Kidney (tissue), 14 donors: Measurements from ENCODE around the gene ZFX. TPM values are rescaled to one million over a fixed set of nuclear protein-coding genes. Genes with fewer than 3 reads are reported as not detected.

Experiments
- DNase-seq, 5 donors: peaks; one replicate each; pipeline ENCODE4 v3.0.0-alpha.2; 2013 to 2020
- FAIRE-seq: peaks from 2 replicates; lab custom pipeline; 2012; peaks lifted over from hg19 to GRCh38; lab: Jason Lieb, UNC
- H3K27ac ChIP-seq, 2 donors: one replicate each; pipeline ENCODE4 v1.7.0; 2013; ENCODE audit warnings: low read depth in 2 of 2, low read length in 2 of 2, inconsistent platforms in 1 of 2
- H3K27me3 ChIP-seq: one replicate; pipeline ENCODE4 v1.7.1; 2013; ENCODE audit warnings: low read length, inconsistent platforms; ENCODE audit not compliant: control insufficient read depth, insufficient read depth
- H3K36me3 ChIP-seq, 3 donors: one replicate each; pipeline versions ENCODE4 v1.7.0 to v1.7.1; 2013; ENCODE audit warnings: low read length in 3 of 3, control low read depth in 1 of 3, inconsistent platforms in 1 of 3; ENCODE audit not compliant: insufficient read depth in 3 of 3, control insufficient read depth in 2 of 3
- H3K4me1 ChIP-seq, 3 donors: one replicate each; pipeline versions ENCODE4 v1.7.0 to v1.7.1; 2013; ENCODE audit warnings: low read length in 3 of 3, inconsistent platforms in 1 of 3, low read depth in 1 of 3; ENCODE audit not compliant: control insufficient read depth in 2 of 3, insufficient read depth in 2 of 3
- H3K4me3 ChIP-seq, 3 donors: one replicate each; pipeline versions ENCODE4 v1.7.0 to v1.8.1; 2013; ENCODE audit warnings: low read length in 3 of 3, control low read depth in 1 of 3, inconsistent platforms in 1 of 3
- H3K9ac ChIP-seq, 3 donors: one replicate each; pipeline versions ENCODE4 v1.7.0 to v1.7.1; 2013; ENCODE audit warnings: low read length in 3 of 3, control low read depth in 1 of 3, inconsistent platforms in 1 of 3
- H3K9me3 ChIP-seq, 3 donors: one replicate each; pipeline versions ENCODE4 v1.7.0 to v1.7.1; 2013; ENCODE audit warnings: low read length in 3 of 3, control low read depth in 1 of 3, inconsistent platforms in 1 of 3; ENCODE audit not compliant: control insufficient read depth in 2 of 3, insufficient read depth in 1 of 3
- CTCF ChIP-seq: IDR thresholded peaks from 3 replicates; pipeline ENCODE4 v1.5.1; 2012; ENCODE audit warnings: mild to moderate bottlenecking, moderate library complexity, borderline replicate concordance; ENCODE audit not compliant: insufficient read depth; ENCODE audit errors: extremely low read depth
- intact Hi-C: fragments of 100-400 bp; cut with DNase I; formaldehyde crosslinking; loops from one replicate; pipeline ENCODE4 v1.11.1; 2022
- polyA plus RNA-seq: library from polyadenylated mRNA; stranded (reverse); fragments of 350-450 nt; fragmentation: Illumina TruSeq; extraction: RNeasy Lipid Tissue Mini Kit (QIAGEN cat#74804); gene quantifications from one replicate; pipeline ENCODE4 v1.2.3, GENCODE V29; 2014; ENCODE audit warnings: low read depth, low replicate concordance; ENCODE audit not compliant: insufficient read depth
- total RNA-seq: library from RNA; stranded (reverse); fragmentation: NEBNext Ultra II Directional; extraction: Animal tissue kit (Norgen Biotek cat#: 25700); gene quantifications from one replicate; pipeline ENCODE4 v1.2.1, GENCODE V29; 2021
- donor health status: control.
- donor health status: control.
- donor health status: control.
- donor health status: control.
- donor health status: control.
- donor health status: DM: yes; HTN: yes; CAD: no.
- donor health status: Normal renal cell carcinoma (clear cell type).

Gene ZFX
- total and polyA plus RNA-seq, 2 donors from 2014 or later: 5.0 to 58.3 TPM

- DNase-seq (no peak), FAIRE-seq (no peak)
- Histone ChIP-seq H3K27ac (no peak overlapping the region), H3K27me3 (peaks cover 2% of the 10 kb centered on the region), H3K9me3 (no peaks in the 10 kb centered on the region), H3K36me3 (no peaks in the 10 kb centered on the region), H3K9ac (no peak overlapping the region), H3K4me3 (no peak overlapping the region), H3K4me1 (no peaks in the 10 kb centered on the region)
- intact Hi-C loops: no loop called here
- TF ChIP-seq CTCF: no peak
These were observed 103.9 kb downstream of the ZFX start for GRCh38 chrX:24253469-24253868.

- no peak overlapping the region for H3K27ac ChIP-seq
- intact Hi-C loops: no loop called here
- FAIRE-seq: no peak
These were observed 107.5 kb downstream of the ZFX start for GRCh38 chrX:24257011-24257410.

GRCh38 chrX:24259544-24260240, 110.2 kb downstream of the ZFX start:
- FAIRE-seq (peak; percentile 21), DNase-seq (peak in 3 of 5 donors; percentile 36 to 75 (median 71))
- peak; percentile 44 for TF ChIP-seq CTCF
- no peak overlapping the region for H3K4me3 ChIP-seq
- H3K9me3 ChIP-seq: no peaks in the 10 kb centered on the region
- intact Hi-C loops: no loop called here
- H3K9ac ChIP-seq: no peak overlapping the region
- H3K36me3 ChIP-seq: no peaks in the 10 kb centered on the region
- H3K27ac ChIP-seq: no peak overlapping the region
- H3K27me3 ChIP-seq: peaks cover 3% of the 10 kb centered on the region
- H3K4me1 ChIP-seq: peaks cover 0 to 7% (median 0%) of the 10 kb centered on the region in 3 donors

More at GRCh38 chrX:24257011-24257410, 107.5 kb downstream of the ZFX start:
- no peak for TF ChIP-seq CTCF
- Histone ChIP-seq H3K9me3 (no peaks in the 10 kb centered on the region), H3K4me1 (peaks cover 0 to 7% (median 0%) of the 10 kb centered on the region in 3 donors), H3K27me3 (peaks cover 3% of the 10 kb centered on the region), H3K9ac (no peak overlapping the region), H3K4me3 (no peak overlapping the region), H3K36me3 (no peaks in the 10 kb centered on the region)
- no peak for DNase-seq
